SU-DHL-6 (cell line): Measurements from ENCODE around the gene CT47C1.

Source experiments
- H2AFZ ChIP-seq: fragments of 200-600 bp; sonication (generic); 2 replicates; pipeline ENCODE4 v1.6.1; 2014; ENCODE audit warnings: low read depth, mild to moderate bottlenecking, moderate library complexity, mixed read lengths, antibody characterized with exemption, low read length; ENCODE audit not compliant: severe bottlenecking
- H3F3A ChIP-seq: fragments of 200-600 bp; shearing (Covaris generic); 2 replicates; pipeline ENCODE4 v1.6.0; 2016; ENCODE audit warnings: antibody characterized with exemption, mild to moderate bottlenecking; ENCODE audit not compliant: insufficient read depth
- H3K27ac ChIP-seq: fragments of 200-600 bp; sonication (generic); 2 replicates; pipeline ENCODE4 v1.5.1; 2016; ENCODE audit warnings: low read depth, mild to moderate bottlenecking, low read length, moderate library complexity, mixed read lengths
- H3K27me3 ChIP-seq: fragments of 200-600 bp; sonication (generic), shearing (Covaris generic); 2 replicates; pipeline ENCODE4 v1.6.0; 2014; ENCODE audit warnings: mild to moderate bottlenecking, low read length
- H3K36me3 ChIP-seq: fragments of 200-600 bp; sonication (generic); 2 replicates; pipeline ENCODE4 v1.6.1; 2014; ENCODE audit warnings: mild to moderate bottlenecking, low read length, mixed read lengths
- H3K4me2 ChIP-seq: fragments of 300-600, 200-600 bp; shearing (Covaris generic), sonication (generic); 2 replicates; pipeline ENCODE4 v1.6.0; 2014; ENCODE audit warnings: low read length, low read depth, mild to moderate bottlenecking; ENCODE audit not compliant: poor library complexity, severe bottlenecking
- H3K4me3 ChIP-seq: fragments of 200-600 bp; sonication (generic); 2 replicates; pipeline ENCODE4 v1.5.1; 2014; ENCODE audit warnings: antibody characterized with exemption, low read length, mild to moderate bottlenecking, mixed read lengths; ENCODE audit not compliant: insufficient read depth, poor library complexity, severe bottlenecking
- H3K79me2 ChIP-seq: fragments of 200-600 bp; sonication (generic); 2 replicates; pipeline ENCODE4 v1.6.1; 2014; ENCODE audit warnings: mild to moderate bottlenecking, low read length, moderate library complexity; ENCODE audit not compliant: insufficient read depth
- H3K9ac ChIP-seq: fragments of 200-600 bp; sonication (generic); 2 replicates; pipeline ENCODE4 v1.7.0; 2014; ENCODE audit warnings: mild to moderate bottlenecking, low read length
- H3K9me2 ChIP-seq: fragments of 200-600 bp; sonication (generic); replicated peaks from 2 replicates; pipeline ENCODE4 v1.6.1; 2014; ENCODE audit warnings: low read length; ENCODE audit not compliant: insufficient read depth
- H3K9me3 ChIP-seq: fragments of 200-600 bp; sonication (generic); 2 replicates; pipeline ENCODE4 v1.6.1; 2014; ENCODE audit warnings: low read length, mixed read lengths; ENCODE audit not compliant: insufficient read depth
- H4K20me1 ChIP-seq: fragments of 200-600 bp; sonication (generic); 2 replicates; pipeline ENCODE4 v1.6.1; 2014; ENCODE audit warnings: low read depth, mild to moderate bottlenecking, antibody characterized with exemption, low read length, moderate library complexity, mixed read lengths
- EZH2phosphoT487 ChIP-seq: fragments of 200-600 bp; sonication (generic), shearing (Covaris generic); conservative IDR thresholded peaks from 2 replicates; pipeline ENCODE4 v1.6.1; 2018; ENCODE audit warnings: mild to moderate bottlenecking, antibody characterized with exemption, low read length, moderate library complexity, mixed read lengths
- TF ChIP-seq, protein P1 (sequence below): fragments of 200-600 bp; sonication (generic); IDR thresholded peaks from one replicate; pipeline ENCODE4 v1.5.1; 2017; ENCODE audit warnings: antibody characterized with exemption, mild to moderate bottlenecking, low read length, moderate library complexity; ENCODE audit not compliant: insufficient read depth, poor library complexity, severe bottlenecking

Gene CT47C1

DNA sequence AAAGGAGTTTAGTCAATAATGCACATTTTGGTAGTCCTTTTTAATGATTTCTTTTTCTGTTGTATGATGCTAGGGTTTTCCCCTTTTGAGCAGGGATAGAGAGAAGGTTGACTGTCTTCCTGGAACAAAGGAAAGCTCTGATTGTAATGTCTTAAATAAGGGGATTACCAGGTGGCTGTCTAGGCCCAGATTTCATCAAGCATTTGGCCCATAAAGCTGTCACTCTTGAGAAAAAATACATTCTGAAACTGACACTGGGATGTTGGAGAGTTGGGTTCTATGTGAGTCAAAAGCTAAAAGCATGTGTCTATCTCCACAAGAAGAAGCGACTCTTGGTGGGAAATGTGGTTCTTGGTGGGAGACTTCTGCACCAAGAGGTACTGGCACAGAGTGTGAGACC lies 28.4 kb downstream of the CT47C1 start:
- Histone ChIP-seq H3K27me3 (no peaks in the 10 kb centered on the region), H3K4me2 (no peak overlapping the region), H3K27ac (no peak overlapping the region), H3K36me3 (no peaks in the 10 kb centered on the region), H3K79me2 (no peaks in the 10 kb centered on the region), H3F3A (no peaks in the 10 kb centered on the region), H3K9me3 (no peaks in the 10 kb centered on the region), H3K9ac (no peak overlapping the region), H2AFZ (no peak overlapping the region), H3K9me2 (no peaks in the 10 kb centered on the region), H3K4me3 (no peak overlapping the region), H4K20me1 (no peaks in the 10 kb centered on the region)
- TF ChIP-seq, protein P1, sequence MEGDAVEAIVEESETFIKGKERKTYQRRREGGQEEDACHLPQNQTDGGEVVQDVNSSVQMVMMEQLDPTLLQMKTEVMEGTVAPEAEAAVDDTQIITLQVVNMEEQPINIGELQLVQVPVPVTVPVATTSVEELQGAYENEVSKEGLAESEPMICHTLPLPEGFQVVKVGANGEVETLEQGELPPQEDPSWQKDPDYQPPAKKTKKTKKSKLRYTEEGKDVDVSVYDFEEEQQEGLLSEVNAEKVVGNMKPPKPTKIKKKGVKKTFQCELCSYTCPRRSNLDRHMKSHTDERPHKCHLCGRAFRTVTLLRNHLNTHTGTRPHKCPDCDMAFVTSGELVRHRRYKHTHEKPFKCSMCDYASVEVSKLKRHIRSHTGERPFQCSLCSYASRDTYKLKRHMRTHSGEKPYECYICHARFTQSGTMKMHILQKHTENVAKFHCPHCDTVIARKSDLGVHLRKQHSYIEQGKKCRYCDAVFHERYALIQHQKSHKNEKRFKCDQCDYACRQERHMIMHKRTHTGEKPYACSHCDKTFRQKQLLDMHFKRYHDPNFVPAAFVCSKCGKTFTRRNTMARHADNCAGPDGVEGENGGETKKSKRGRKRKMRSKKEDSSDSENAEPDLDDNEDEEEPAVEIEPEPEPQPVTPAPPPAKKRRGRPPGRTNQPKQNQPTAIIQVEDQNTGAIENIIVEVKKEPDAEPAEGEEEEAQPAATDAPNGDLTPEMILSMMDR: no peak
- TF ChIP-seq EZH2phosphoT487: no peak

DNA sequence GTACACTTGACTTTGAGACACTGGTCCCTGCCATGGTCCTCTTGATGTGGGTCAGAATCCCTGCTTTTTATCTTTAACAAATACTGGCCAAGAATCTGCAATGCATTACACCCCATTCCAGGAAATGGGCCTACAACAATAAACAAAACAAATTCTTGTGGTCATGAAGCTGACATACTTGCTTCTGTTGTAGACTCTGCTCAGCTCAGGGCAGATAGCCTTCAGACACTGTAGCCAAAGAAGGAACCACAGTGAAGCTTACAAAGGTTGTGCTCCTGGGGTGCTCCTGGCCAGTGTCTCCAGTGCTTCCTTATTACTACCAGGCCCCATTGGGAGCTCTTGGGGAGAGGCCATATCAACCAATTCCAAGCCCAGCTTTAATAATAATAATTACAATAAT lies 33.0 kb downstream of the CT47C1 start:
- no peaks in the 10 kb centered on the region for H3F3A ChIP-seq
- H4K20me1 ChIP-seq: no peaks in the 10 kb centered on the region
- H3K9me3 ChIP-seq: no peaks in the 10 kb centered on the region
- H3K9ac ChIP-seq: no peak overlapping the region
- no peak overlapping the region for H3K4me2 ChIP-seq
- H3K27me3 ChIP-seq: no peaks in the 10 kb centered on the region
- no peaks in the 10 kb centered on the region for H3K79me2 ChIP-seq
- no peak for TF ChIP-seq EZH2phosphoT487
- TF ChIP-seq, protein P1: no peak
- H2AFZ ChIP-seq: no peak overlapping the region
- no peak overlapping the region for H3K27ac ChIP-seq
- H3K4me3 ChIP-seq: no peak overlapping the region
- no peaks in the 10 kb centered on the region for H3K36me3 ChIP-seq
- H3K9me2 ChIP-seq: no peaks in the 10 kb centered on the region

DNA sequence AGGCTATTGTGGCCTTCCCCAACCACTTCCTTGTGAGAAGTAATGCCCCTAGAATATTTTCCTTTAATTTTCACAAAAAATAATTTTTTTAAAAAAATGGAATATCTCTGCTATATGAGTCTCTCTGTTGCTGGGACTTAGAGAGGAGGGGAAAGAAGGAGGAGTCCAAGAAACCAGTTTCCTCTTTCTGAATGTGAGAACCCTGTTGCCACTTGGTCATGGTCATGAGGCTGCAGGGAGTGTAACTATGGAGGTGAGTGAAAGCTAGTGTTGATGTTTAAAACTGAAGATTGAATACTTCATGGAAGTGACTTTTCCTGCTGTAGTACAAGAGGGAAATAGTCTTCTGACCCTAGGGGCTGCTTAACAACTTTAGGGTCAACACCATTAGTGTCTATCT lies 34.4 kb downstream of the CT47C1 start:
- Histone ChIP-seq H2AFZ (no peak overlapping the region), H4K20me1 (no peaks in the 10 kb centered on the region), H3K9ac (no peak overlapping the region), H3K9me2 (no peaks in the 10 kb centered on the region), H3F3A (no peaks in the 10 kb centered on the region), H3K36me3 (no peaks in the 10 kb centered on the region), H3K27me3 (no peaks in the 10 kb centered on the region), H3K27ac (no peak overlapping the region), H3K4me3 (no peak overlapping the region), H3K79me2 (no peaks in the 10 kb centered on the region), H3K4me2 (no peak overlapping the region), H3K9me3 (no peaks in the 10 kb centered on the region)
- TF ChIP-seq, protein P1: no peak
- TF ChIP-seq EZH2phosphoT487: no peak
